PC-9 (cell line): Measurements from ENCODE around the gene PTX3. TPM values are rescaled to one million over a fixed set of nuclear protein-coding genes. Genes with fewer than 3 reads are reported as not detected.

Source experiments
- BruUV-seq: library from RNA; stranded (reverse); fragments of 400-500 nt; replicated peaks from 2 replicates; lab custom pipeline; 2021; lab: Mats Ljungman, UMichigan
- CTCF ChIA-PET: fragments of 300-600 bp; sonication (Branson Sonifier 250); formaldehyde crosslinking; loops from one replicate; lab custom pipeline; 2022; ENCODE audit warnings: antibody characterized with exemption; lab: Charles Lee
- POLR2A ChIA-PET: fragments of 300-600 bp; sonication (Branson Sonifier 250); formaldehyde crosslinking; loops from one replicate; lab custom pipeline; 2022; ENCODE audit warnings: antibody characterized with exemption; ENCODE audit not compliant: unreplicated experiment; lab: Charles Lee
- DNase-seq, 2 experiments: peaks; one replicate each; pipeline versions ENCODE4 v3.0.0 to v3.0.0-alpha.2; 2015 to 2022; ENCODE audit warnings: mixed read lengths in 1 of 2
- H2AFZ ChIP-seq: fragments of 200-600 bp; sonication (generic); 2 replicates; pipeline ENCODE4 v1.8.1; 2017; ENCODE audit warnings: antibody characterized with exemption
- H3F3A ChIP-seq: fragments of 200-600 bp; sonication (generic); 2 replicates; pipeline ENCODE4 v1.8.1; 2017; ENCODE audit warnings: antibody characterized with exemption, mild to moderate bottlenecking, low read depth; ENCODE audit not compliant: insufficient read depth
- H3K27ac ChIP-seq: fragments of 200-600 bp; sonication (generic); 2 replicates; pipeline ENCODE4 v1.6.1; 2016; ENCODE audit warnings: mixed run types
- H3K27me3 ChIP-seq: fragments of 200-600 bp; sonication (generic); 2 replicates; pipeline ENCODE4 v1.6.1; 2016; ENCODE audit warnings: low read depth, mixed run types; ENCODE audit not compliant: insufficient read depth
- H3K36me3 ChIP-seq: fragments of 200-600 bp; sonication (generic); 2 replicates; pipeline ENCODE4 v1.6.1; 2016; ENCODE audit warnings: low read depth, mixed run types
- H3K4me1 ChIP-seq: fragments of 200-600 bp; sonication (generic); replicated peaks from 2 replicates; pipeline ENCODE4 v1.6.1; 2016; ENCODE audit warnings: mixed run types; ENCODE audit not compliant: insufficient read depth
- H3K4me2 ChIP-seq: fragments of 200-600 bp; sonication (generic); 2 replicates; pipeline ENCODE4 v1.6.1; 2017; ENCODE audit warnings: mixed run types
- H3K4me3 ChIP-seq: fragments of 200-600 bp; sonication (generic); 2 replicates; pipeline ENCODE4 v1.6.1; 2016; ENCODE audit warnings: mixed run types
- H3K79me2 ChIP-seq: fragments of 200-600 bp; sonication (generic); 2 replicates; pipeline ENCODE4 v1.6.1; 2017; ENCODE audit warnings: low read depth, mixed run types
- H3K9me2 ChIP-seq: fragments of 200-600 bp; sonication (generic); 2 replicates; pipeline ENCODE4 v1.8.1; 2017; ENCODE audit warnings: mild to moderate bottlenecking; ENCODE audit not compliant: insufficient read depth
- H3K9me3 ChIP-seq: fragments of 200-600 bp; sonication (generic); 2 replicates; pipeline ENCODE4 v1.8.1; 2016; ENCODE audit warnings: low read depth; ENCODE audit not compliant: insufficient read depth
- H4K20me1 ChIP-seq: fragments of 200-600 bp; sonication (generic); 2 replicates; pipeline ENCODE4 v1.8.1; 2017; ENCODE audit not compliant: insufficient read depth
- CTCF ChIP-seq: fragments of 200-600 bp; sonication (generic); conservative IDR thresholded peaks from 2 replicates; pipeline ENCODE4 v1.6.1; 2017; ENCODE audit warnings: mixed run types, antibody characterized with exemption, mild to moderate bottlenecking, moderate library complexity
- EZH2 ChIP-seq: fragments of 200-600 bp; sonication (generic); IDR thresholded peaks from 2 replicates; pipeline ENCODE4 v1.8.0; 2017; ENCODE audit warnings: antibody characterized with exemption, low read depth
- intact Hi-C: fragments of 100-400 bp; cut with micrococcal nuclease; formaldehyde crosslinking; loops from one replicate; pipeline ENCODE4 v1.10.0; 2022; ENCODE audit not compliant: unreplicated experiment
- total RNA-seq: library from RNA; stranded (reverse); gene quantifications from 2 replicates; pipeline ENCODE4 v1.2.3, GENCODE V29; 2021

The PTX3 gene
- total RNA-seq, 1 experiment from 2014 or later: 0.59 TPM

- TF ChIP-seq EZH2: no peak
- TF ChIP-seq CTCF: no peak
- H3K27ac ChIP-seq: no peak overlapping the region
- no peaks in the 10 kb centered on the region for H3K9me2 ChIP-seq
- no peaks in the 10 kb centered on the region for H3K79me2 ChIP-seq
- CTCF ChIA-PET: no interaction called here
- no peaks in the 10 kb centered on the region for H3K27me3 ChIP-seq
- BruUV-seq: no TSS peak
- no peaks in the 10 kb centered on the region for H3K4me1 ChIP-seq
- H3K4me2 ChIP-seq: no peak overlapping the region
- POLR2A ChIA-PET: no interaction called here
- no peaks in the 10 kb centered on the region for H3K36me3 ChIP-seq
- H3K9me3 ChIP-seq: no peaks in the 10 kb centered on the region; the same call in 1 of the 2 replicates
- no peaks in the 10 kb centered on the region for H4K20me1 ChIP-seq
- H3K4me3 ChIP-seq: no peak overlapping the region
- DNase-seq: no peak
- intact Hi-C loops: no loop called here
- no peaks in the 10 kb centered on the region for H3F3A ChIP-seq
- H2AFZ ChIP-seq: no peak overlapping the region
Measured at GRCh38 chr3:157479464-157480243, 43.0 kb downstream of the PTX3 start.

GRCh38 chr3:157487339-157487738 lies 50.7 kb downstream of the PTX3 start:
- Histone ChIP-seq H3K4me3 (no peak overlapping the region), H3F3A (no peaks in the 10 kb centered on the region), H3K9me3 (no peaks in the 10 kb centered on the region; the same call in 1 of the 2 replicates), H3K27me3 (no peaks in the 10 kb centered on the region), H4K20me1 (no peaks in the 10 kb centered on the region), H3K4me2 (no peak overlapping the region), H3K79me2 (no peaks in the 10 kb centered on the region), H3K36me3 (no peaks in the 10 kb centered on the region), H2AFZ (no peak overlapping the region), H3K4me1 (no peaks in the 10 kb centered on the region), H3K9me2 (no peaks in the 10 kb centered on the region), H3K27ac (no peak overlapping the region)
- ChIA-PET POLR2A (no interaction called here), CTCF (no interaction called here)
- intact Hi-C loops: no loop called here
- TF ChIP-seq EZH2 (no peak), CTCF (no peak)
- no TSS peak for BruUV-seq
- no peak for DNase-seq

GRCh38 chr3:157488144-157488543 lies 51.5 kb downstream of the PTX3 start:
- Histone ChIP-seq H3F3A (no peaks in the 10 kb centered on the region), H3K36me3 (no peaks in the 10 kb centered on the region), H3K27ac (no peak overlapping the region), H2AFZ (0 out of 2 replicates have a peak overlapping the region, but pooled peaks have one; percentile 23), H3K4me3 (no peak overlapping the region), H3K27me3 (no peaks in the 10 kb centered on the region), H3K4me1 (no peaks in the 10 kb centered on the region), H3K4me2 (no peak overlapping the region), H3K79me2 (no peaks in the 10 kb centered on the region), H3K9me2 (no peaks in the 10 kb centered on the region), H4K20me1 (no peaks in the 10 kb centered on the region), H3K9me3 (no peaks in the 10 kb centered on the region; the same call in 1 of the 2 replicates)
- intact Hi-C loops: no loop called here
- TF ChIP-seq CTCF (no peak), EZH2 (no peak)
- ChIA-PET POLR2A (no interaction called here), CTCF (no interaction called here)
- no TSS peak for BruUV-seq
- DNase-seq: no peak
